ENCODE results near the gene PLD1.

The PLD1 gene

GRCh38 chr3:171838218-171838720, 28.0 kb upstream of the PLD1 start:
- DNase-seq, result no peak

GRCh38 chr3:171837698-171838097, 27.4 kb upstream of the PLD1 start:
- no peak for DNase-seq

GRCh38 chr3:171836855-171837254, 26.6 kb upstream of the PLD1 start:
- DNase-seq, result no peak

DNA sequence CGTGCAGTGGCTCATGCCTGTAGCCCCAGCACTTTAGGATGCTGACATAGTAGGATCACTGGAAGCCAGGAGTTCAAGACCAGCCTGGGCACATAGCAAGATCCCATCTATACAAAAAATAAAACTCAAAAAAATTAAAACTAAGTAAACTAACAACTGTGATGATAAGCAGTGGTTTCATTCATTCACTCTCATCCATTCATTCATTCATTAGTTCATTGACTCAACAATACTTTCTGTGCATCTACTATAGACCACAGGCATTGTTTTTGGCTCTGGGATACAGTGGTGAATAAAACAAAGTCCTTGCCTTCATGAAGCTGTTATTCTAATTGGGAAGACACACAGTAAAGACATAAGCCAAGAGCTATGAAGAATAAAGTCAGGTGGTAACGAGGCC, 25.3 kb upstream of the PLD1 start:
- no peak for DNase-seq

- DNase-seq, result no peak
These were observed 24.8 kb upstream of the PLD1 start for GRCh38 chr3:171835116-171835515.

DNA sequence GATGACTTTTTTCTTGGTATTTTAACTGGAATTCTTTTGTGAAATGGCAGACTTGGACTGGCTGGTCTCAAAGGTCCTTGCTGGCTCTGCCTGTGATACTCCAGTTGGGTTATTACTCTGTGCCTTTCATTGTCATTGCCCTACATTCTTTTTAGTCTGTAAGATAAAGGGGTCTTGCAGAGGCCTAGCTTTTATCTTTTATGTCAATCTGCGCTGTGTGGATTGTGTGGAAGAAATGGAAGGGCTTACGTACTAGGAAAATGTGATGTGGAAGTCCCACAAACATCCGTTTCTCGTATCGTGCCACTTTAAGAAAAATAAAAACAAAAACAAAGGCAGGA, 24.1 kb upstream of the PLD1 start:
- no peak for DNase-seq

DNA sequence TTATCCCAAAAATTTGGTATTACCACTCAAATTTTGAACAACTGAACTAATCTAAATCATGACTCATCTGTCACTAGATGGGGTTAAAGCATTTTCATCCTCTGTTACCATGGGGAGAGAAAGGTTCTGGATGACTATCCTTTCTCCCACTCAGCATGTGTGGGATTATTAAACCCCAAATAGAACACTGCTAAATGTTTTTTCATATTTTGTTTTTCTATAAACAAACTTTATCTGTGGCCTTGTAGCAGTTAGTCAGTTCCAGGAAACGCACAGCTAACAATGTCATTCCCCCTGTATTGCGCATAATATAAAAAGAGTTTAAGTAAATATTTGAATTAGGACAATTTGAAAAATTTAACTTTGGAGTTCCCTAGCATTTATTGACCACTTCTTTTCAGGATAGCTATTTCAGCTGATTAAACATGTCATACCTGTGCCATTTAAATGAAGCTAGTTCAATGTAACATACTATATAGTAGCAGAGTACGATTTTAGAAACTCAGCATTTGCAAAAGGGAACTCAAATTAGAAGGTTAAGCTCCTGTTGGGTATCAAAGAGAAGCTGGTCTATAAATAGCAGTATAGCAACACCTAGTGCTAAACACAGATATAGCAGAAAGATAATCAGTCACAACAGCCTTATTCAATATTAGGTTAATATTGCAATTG, 23.6 kb upstream of the PLD1 start:
- DNase-seq, result no peak

- DNase-seq, result no peak
These were observed 22.7 kb upstream of the PLD1 start for GRCh38 chr3:171832989-171833388.

DNA sequence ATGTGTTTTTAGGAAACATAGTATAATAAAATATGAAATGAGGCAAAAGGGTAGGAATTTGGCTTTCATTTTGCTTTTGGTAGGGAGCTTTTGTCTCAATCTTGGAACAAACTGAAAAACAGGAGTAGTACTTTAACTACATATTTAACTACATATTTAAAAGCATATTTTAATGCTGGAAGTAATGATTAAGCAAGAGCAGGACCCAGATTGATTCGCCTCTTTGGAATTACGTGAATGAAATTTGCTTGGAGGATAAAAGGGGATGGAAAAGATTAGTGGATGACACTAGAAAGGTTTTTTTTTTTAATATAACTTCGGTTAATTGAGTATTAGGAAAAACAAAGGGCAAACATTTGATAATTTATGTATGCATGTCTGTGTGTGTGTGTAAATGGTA, 21.7 kb upstream of the PLD1 start:
- DNase-seq, result no peak

DNA sequence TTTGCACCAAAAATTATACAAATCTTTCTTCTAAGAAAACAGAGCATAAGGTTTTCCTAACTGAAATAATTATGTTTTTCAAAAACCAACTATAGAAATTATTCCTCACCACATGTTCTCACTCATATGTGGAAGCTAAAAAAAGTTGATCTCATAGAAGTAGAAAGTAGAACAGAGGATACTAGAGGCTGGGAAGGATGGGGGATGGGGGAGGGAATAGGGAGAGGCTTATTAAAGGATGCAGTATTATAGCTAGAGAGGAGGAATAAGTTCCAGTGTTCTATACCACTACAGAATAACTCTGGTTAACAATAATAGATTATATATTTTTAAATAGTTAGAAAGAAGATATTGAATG, 20.2 kb upstream of the PLD1 start:
- DNase-seq, result no peak

DNA sequence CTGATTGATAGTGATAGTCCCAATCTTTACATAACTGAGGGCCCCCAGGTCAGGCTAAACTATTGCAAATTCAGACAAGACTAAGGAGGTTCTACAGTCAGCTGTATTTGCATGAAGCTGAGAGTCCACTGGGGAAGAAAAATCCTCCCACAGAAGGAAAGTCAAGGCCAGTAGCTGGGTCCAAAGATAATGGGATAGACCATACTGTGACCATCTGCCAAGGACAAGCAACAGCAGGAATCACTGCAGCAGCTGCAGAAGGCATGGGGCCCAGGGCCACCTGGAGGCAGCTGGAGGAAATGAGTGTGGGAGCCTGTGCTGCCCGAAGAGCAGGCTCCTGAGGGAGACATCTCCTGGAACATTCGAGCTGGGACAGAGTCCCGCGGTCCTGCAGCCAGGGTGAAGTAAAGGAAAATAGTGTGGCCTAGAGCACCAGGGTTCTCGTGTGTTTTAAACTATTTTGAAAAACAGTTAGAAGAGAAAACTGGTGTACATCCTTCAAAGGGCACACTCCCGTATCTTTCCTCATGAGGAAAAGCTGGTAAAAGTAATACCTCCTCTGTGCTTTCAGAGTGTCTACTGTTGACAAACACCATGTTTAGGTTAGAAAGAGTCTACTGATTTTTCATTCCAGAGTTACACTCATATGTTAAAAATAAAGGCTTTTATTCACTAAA, 19.7 kb upstream of the PLD1 start:
- DNase-seq, result no peak

- no peak for DNase-seq
These were observed 18.9 kb upstream of the PLD1 start for GRCh38 chr3:171828902-171829770.

GRCh38 chr3:171827836-171828458, 17.7 kb upstream of the PLD1 start:
- no peak for DNase-seq

DNA sequence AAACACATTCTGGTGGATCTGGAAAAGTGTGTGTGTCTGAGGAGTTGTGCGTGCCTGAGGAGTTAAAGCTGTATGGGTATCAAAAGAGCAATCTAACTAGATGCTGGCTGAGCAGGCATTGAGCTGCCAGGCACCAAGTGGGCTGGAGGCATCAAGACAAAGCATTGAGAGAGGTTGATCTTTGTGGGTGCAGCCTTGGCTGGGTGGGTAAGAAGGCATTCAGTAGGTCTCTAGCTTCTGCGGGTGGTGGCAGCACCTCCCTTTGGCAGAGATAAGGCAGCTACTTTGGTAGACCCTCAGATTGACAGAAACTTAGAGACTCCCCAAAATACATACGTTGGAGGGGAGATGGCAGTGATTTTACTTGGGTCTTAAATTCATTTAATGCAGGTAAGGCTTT, 17.1 kb upstream of the PLD1 start:
- no peak for DNase-seq

GRCh38 chr3:171825222-171825828, 15.0 kb upstream of the PLD1 start:
- DNase-seq, result no peak

- DNase-seq, result no peak
These were observed 14.5 kb upstream of the PLD1 start for GRCh38 chr3:171824824-171825221.

DNA sequence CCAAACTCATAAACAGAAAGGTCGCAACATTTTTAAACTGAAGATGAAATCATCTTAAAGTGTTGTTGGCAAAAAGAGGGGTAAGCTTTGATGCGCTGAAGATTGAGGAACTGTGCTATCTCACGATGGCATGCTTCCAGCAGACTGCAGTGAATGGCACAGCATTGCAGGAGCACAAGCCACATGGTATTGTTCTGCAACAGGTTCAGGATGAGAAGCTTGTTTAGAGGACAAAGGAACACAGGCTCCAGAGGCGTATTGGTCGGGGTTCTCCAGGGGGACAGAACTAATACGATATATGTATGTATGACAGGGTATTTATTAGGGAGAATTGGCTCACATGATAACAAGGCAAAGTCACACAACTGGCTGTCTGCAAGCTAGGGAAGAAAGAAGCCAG, 13.8 kb upstream of the PLD1 start:
- DNase-seq, result no peak

- DNase-seq, result no peak
These were observed 12.3 kb upstream of the PLD1 start for GRCh38 chr3:171822431-171823106.

DNA sequence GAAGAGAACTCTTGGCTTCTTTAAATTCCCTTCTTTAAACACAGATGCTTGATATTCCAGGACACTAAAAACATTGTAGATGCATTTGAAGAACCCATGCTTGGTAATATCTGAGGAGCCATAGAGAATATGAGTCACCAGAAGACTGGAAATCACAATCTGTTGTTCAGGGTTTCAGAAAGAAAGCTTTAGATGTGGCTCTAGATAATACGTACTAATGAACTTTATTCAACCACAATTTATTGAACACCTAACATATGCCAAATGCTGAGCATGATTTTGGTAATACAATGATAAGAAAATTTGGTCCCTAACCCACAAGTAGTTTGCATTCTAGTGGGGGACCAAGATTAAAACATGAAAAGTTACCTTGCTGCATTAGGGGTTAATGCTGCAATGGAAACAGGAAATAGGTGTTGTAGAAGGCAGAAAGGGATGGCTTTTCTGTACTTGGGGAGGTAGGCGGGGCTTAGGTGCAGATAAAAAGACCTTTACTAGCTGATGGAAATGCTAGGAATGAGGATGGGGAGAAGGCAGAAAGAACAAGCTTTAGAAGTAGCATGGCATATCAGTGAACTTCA, 11.6 kb upstream of the PLD1 start:
- DNase-seq, result no peak

DNA sequence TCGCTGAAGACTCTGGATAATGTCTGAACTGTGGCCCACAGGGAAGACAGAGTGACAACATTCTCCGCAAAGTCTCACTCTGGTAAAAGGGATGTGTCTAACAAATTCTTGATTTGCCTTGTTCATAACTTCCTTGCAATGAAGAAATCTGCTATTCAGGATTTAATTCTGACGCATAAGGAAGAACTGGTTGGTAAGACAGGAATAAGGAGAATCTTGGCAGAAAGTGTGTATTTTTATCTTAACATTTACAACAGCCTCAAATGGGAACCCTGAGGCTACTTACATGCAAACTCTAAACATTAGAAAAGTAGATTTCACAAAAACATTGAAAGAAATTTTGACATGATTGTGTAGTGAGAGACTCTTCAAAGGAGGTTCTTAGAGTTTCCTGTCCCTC, 10.8 kb upstream of the PLD1 start:
- no peak for DNase-seq

DNA sequence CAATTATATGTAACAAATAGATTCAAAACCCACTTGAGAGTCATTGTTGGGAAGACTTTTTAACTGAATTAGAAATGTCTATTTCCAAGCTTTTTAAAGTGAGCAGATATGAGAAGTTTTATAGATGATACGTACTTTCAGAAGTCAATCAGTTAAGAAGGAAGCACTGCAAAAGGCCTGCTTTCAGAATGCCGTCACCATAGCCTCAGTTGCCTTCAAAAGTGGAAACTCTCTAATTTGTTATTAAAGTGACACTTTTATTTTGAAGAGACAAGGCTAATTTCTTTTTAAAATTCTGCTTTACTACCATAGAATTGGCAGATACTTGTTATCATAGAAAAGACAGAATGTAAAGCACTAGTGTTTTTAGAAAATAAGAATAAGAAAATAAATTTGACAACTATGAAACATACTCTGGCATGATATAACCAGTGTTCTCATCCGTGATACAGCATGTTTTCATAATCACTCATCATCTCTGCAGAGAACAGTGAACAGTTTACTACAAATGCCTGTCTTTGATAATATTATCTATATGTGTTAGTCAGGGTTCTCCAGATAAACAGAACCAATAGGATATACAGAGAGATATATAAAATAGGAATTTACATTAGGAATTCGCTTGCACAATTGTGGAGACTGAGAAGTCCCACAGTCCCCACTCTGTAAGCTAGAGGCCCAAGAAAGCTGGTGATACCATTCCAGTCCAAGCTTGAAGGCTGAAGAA, 7.0 kb upstream of the PLD1 start:
- no peak for DNase-seq
